Measurements from ENCODE around the gene TCOF1.

The TCOF1 gene

DNA sequence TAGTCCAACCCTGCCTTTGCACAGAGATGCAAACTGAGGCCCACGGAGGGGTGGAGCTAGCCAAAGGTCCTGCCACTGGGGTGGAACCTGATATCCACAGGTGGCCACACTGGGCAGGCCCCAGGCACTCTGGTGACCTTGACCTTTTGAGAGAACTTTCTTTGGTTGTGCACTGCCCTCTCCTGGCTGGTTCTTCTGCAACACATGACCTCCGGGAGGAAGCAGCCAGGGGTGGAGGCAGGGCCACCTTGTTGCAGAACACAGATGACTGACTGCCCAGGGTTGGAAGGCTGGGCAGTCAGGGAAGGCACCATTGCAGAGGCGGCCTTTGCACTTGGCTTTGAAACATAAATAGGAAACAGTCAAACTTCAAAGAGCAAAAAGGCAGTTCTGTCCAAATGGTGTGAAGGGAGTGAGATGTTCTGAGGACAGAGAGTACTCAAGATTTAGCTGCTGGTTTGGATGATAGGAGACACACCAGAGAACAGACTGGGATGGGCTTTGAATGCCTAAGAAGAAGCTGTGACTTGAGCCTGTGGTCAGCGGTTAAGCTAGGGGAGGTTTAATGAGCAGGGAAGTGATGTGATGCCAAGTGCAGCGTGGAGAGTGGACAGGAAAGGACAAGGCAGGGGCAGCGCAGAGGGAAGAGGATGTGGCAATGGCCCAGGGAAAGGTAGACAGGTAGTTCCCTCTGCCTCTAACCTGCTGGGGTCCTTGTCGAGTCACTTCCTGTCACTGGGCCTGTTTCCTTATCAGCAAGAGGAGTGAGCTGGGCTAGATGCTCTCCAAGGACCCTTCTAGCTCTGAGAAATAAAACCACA is 6.8 kb upstream of the TCOF1 start:
- DNase-seq (ENCODE audit: low read depth, low spot score) = peak; percentile 23

DNA sequence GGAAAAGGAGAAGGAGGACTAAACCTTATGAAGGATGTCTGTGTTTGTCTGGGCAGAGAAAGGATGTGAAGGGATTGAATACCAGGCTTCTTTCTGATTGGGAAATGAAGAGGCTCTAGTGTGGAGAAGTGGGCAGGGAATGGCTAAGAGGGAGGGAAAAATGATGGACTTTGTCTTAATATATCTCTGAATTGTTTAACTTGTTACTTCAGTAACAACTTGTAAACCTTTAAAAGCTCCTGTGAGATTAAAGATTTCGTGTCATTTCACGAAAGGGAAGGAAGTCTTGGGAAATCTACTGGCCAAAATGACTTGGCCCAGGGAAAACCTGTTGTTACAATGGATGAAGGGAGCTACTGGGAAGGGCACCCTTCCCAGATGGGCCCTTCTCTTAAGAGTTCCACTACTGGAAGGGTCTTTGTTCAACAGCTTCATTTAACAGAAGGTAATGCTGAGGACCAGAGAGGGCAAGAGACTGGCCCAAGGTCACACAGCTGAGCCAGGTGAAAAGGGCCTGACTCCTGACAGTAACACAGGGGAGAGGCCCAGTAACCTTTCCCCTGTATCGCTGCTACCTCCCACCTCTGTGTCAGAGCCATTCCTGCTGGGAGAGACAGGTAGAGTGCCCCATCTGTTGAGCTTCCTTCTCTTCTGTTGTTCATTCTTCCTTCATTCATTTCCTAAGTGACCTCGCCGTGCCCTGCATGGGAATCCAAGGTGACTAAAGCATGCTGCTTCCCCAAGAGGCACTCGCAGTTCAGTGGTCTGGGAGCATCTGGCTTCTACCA is 5.1 kb upstream of the TCOF1 start:
- DNase-seq (ENCODE audit: low read depth, low spot score) = no peak

DNA sequence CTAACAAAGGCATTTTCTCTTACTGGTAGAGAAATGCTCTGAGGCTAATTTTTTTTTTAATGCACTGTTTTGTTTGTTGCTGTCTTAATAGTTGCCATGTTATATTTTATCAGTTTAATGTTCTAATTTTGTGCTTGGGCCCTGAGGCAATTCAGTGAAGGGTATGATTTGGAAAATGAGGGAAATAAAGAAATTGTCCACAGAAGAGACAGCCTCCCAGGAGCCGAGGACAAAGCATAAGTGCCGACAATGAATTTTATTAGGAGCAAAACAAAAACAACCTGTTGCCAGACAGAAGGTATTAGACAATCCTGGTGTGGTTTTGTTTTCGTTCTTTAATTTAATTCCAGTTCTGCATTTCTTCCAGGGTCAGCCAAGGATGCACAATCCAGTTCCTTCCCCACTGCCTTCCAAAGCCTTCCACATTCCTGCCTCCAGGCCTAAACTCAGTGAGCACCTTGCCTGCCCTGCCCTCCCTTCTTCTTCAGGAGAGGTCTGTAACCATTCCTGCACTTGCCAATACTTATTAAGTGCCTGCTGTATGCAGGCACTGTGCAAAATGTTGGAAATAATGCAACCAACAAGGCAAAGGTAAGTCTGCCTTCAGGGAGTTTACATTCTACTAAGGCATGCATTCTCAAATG is 4.3 kb upstream of the TCOF1 start:
- no peak for DNase-seq (ENCODE audit: low read depth, low spot score)

DNA sequence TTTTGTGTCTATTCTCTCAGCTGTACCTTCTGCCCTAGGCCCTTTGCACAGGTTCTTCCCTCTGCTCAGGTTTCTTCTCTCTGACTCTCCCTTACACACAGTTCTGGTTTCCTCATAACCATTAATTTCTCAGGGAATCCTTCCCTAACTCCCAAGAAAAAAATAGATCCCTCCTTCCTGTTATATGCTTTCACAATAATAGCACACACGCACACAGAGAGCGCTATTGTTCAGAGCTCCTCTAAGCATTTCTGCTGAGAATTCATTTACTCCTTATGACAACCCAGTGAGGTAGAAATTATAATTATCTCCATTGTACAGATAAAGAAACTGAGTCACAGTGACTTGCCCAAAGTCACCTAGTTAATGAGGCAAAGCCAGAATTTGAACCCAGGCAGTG is 1.7 kb upstream of the TCOF1 start:
- DNase-seq (ENCODE audit: low read depth, low spot score) = no peak

DNA sequence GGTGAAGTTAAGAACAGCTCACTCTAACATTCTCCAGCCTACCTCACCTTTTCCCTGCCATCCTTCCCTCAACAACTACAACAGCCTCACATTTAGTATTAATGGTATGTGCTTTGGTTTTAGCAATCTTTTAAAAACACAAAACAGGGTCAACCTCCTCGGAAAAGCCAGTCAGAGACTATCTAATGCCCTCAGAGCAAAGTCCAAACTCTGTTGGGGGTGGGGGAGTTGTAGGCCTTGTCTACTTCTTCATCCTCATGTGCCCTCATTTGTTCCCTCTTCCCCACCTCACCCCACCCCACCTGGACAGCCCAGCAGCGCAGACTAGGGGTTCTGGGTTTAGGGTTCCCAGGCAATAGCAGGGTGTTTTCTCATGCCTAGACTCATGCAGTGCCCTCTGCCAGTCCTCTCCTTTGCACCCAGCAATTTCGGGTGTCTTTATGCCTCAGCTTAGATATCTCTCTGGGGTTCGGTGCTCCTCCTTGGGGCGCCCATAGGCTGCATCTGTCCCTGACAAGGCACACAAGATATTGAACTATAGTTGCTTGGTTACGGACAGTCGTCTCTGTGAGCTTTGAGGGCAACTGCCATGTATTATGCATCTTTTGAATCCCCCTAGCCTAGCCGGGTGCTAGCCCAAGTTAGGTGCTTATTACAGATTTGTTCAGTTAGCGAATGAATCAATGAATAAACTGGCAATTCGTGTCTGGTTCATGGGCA is 762 bp upstream of the TCOF1 start:
- no peak for DNase-seq (ENCODE audit: low read depth, low spot score)

DNA sequence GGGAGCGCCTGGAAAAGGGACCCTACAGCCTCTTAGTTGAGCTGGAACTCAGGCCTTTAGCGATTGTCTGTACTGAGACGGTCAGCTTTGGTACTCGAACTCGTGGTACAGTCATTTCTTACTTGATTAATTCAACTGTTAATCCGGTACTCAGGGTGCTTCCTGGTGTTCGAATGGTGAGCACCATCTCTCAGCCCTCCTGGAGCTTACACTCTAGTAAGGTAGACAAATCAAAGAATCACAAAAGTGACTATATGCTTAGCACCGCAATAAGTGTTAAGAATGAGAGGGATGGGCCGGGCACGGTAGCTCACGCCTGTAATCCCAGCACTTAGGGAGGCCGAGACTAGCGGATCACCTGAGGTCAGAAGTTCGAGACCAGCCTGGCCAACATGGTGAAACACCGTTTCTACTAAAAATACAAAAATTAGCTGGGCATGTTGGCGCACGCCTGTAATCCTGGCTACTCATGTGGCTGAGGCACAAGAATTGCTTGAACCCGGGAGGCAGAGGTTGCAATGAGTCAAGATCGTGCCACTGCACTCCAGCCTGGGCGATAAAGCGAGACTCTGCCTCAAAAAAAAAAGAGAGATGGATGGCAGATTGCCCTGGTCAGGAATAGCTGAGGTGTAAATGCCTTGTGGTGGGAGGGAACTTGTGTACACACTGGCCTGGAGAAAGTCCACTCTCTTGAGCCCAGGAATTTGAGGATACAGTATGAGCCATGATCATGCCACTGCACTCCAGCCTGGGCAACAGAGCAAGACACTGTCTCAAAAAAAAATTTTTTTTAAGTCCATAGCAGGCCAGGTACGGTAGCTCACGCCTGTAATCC is 981 bp downstream of the TCOF1 start:
- DNase-seq (ENCODE audit: low read depth, low spot score) = no peak

DNA sequence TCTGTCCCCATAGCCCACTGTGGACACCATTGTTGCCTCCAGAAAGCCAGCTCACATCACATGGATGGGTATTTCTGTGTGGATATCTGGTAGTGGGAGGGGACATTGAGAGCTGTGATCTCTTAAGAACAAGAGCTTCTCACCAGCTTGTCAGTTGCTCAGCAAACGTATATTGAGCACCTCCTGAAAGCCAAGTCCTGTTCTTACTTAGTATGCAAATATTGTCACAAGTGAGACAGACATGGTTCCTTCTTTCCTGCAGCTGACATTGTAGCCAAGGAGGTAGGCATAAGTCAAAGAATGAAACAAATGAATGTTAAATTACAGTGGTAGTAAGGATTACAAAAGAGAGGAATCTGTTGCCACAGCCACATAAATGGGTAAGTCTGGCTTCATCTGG is 3.8 kb downstream of the TCOF1 start:
- no peak for DNase-seq (ENCODE audit: low read depth, low spot score)

DNA sequence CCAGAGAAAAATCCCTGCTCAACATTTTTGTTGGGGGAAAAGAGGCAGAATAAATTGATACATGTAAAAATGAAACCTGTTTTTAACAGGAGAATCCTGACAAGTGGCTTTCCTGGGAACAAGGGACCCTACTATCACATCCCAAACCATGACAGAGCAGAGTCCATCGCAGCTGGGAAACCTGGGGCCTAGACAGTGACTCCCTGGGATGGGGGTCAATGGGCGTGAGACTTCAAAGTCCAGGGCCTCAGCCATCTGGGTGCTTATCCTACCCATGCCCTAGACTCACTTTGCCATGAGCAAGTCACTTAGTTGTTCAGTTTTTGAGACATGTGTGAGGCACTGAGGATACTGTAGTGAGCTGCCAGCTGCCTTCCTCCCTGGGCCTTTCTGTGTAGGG is 5.7 kb downstream of the TCOF1 start:
- no peak for DNase-seq (ENCODE audit: low read depth, low spot score)

DNA sequence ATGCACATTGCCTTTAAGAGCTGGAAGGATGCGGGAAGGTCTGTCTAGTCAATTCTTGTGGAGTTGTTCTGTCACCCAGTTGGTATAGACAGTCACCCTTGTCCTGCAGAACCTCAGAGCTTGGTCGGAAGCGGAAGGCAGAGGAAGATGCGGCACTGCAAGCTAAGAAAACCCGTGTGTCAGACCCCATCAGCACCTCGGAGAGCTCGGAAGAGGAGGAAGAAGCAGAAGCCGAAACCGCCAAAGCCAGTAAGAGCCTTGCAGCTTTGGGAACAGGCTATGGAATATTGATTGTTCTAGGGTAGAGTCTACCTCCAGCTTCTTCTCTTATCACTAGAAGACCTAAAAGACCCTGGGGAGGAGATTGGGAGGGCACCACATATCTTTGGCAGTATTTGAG is 6.5 kb downstream of the TCOF1 start:
- DNase-seq (ENCODE audit: low read depth, low spot score) = no peak

DNA sequence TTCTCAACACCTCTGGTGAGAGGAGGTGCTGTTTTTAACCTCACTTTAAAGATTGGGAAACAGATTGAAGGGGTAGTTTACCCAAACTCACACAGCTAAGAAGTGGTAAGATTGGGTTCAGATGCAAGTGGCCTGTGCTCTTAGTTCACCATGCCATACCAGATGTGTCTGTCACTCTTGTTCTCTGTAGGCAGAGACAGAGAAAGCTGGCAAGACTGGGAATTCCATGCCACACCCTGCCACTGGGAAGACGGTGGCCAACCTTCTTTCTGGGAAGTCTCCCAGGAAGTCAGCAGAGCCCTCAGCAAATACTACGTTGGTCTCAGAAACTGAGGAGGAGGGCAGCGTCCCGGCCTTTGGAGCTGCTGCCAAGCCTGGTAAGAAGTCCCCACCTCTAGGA is 11.0 kb downstream of the TCOF1 start:
- no peak for DNase-seq (ENCODE audit: low read depth, low spot score)

DNA sequence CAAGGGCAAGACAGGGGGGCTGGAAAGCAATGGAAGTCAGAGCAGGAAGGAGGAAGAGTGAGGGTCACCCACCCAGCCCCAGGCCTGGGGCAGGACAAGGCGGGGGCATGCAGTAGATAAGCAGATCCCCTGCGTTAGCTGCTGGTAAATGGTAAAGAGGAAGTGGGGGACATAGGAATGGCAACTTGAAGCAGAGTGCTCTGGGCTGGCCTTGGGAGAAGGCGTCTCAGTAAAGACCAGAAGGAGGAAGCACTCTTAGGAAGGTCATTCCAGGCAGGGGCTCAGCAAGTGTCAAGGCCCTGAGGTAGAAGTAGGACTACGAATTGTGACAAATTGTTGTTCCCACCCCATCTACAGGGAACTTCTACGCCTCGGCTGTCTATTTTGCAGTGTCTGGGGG is 15.1 kb downstream of the TCOF1 start:
- no peak for DNase-seq (ENCODE audit: low read depth, low spot score)

DNA sequence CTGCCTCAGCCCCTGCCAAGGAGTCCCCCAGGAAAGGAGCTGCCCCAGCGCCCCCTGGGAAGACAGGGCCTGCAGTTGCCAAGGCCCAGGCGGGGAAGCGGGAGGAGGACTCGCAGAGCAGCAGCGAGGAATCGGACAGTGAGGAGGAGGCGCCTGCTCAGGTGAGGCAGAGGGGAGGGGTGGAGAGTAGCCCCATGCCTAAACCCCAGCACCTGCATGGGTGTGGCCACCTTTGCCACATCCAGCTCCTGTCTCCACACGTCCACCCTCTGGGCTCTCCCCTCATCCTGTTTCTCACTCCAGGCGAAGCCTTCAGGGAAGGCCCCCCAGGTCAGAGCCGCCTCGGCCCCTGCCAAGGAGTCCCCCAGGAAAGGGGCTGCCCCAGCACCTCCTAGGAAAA is 17.2 kb downstream of the TCOF1 start:
- DNase-seq (ENCODE audit: low read depth, low spot score) = no peak

DNA sequence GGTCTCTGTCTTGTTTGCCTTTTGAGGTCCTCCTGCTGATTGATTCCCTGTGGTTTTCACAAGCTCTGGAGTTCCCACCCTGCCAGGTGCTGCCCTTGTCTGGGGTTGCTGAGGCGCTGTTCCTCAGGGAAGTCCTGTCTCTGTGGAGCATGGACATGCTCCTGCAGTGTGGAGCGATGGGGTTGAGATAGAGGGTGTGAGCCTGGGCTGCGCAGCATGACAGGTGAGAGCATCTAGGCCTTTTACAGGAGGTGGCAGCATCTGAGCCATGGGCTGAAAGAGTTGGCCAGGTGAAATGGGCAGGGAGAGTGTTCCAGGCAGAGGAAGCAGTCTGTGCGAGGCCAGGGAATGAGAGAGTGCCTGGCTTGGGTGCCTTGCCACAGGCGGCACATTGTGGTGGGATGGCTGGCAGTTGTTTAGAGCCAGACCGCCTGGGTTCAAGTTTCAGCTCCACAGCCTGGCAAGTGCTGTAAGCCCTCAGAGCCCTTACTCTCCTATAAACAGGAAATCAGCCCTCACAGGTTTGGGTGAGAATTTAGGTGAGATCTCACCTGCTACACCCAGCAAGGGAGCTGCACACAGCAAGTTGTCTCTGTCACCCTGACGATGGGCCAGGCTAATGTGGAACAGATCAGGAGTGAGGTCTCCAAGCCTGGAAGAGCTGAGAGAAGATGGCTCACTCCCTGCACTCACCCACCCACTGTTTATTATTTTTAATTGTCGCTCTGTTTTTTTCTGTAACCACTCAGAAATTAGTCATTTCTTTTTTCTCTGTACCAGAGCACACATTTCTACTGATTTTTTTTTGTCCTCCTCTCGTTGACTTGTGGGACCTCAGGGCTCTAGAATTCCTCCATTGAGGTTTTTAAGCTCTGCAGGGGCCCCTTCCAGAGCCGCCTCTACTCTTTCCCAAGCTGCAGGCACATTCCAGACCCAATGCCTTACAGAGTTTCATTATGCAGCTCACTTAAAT is 19.6 kb downstream of the TCOF1 start:
- DNase-seq (ENCODE audit: low read depth, low spot score) = peak; percentile 51

DNA sequence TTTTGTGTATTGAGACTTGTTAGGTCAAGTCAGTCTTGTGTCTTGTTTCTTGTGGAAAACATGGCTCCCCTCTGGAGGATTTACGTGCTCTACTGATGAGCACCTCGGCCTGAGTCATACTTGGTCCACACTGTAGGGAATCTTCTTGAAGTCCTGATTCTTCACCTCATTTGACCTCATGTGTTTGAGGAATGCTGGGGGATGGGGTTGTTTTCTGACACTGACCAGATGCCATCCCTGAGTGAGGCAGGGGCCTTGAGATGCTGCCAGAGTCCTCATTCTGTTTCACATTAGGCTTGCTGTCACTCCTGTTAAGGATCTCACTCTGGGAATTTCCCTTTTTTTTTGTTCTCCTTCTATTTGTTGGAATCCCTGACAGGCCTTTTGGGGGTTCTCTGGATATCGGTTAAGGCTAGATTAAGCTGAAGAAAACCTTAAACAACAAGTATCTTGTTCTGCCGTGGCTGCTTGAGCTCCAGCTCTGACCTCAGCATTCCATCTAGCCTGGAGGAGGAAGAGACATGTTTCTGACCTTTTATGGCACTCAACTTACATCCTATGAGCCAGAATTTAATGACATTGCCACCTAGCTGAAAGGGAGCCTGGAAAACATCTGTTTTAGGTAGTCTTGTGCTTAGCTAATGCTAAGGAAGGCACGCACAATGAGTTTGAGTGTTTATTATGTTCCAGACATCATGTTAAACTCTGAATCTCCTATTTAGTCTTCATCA is 20.6 kb downstream of the TCOF1 start:
- peak; percentile 85 for DNase-seq (ENCODE audit: low read depth, low spot score)

DNA sequence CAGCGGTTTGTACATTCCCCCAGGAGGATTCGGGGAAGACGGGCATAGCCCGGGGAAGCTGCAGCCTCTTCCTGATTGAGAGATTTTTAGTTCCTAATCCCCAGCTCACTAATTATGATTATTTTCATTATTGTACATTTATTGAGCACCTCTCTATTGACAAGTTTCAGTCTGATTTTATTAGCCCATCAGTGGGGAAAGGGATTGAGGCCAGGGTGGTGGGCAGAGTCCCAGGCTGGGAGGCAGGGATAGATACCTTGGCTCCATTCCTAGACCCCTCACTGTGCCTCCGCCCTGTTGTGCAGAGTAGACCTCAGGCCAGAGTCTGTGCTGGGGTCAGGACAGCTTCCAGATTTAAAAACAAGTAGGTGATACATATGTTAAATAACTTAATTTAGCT is 27.2 kb downstream of the TCOF1 start:
- no peak for DNase-seq (ENCODE audit: low read depth, low spot score)

DNA sequence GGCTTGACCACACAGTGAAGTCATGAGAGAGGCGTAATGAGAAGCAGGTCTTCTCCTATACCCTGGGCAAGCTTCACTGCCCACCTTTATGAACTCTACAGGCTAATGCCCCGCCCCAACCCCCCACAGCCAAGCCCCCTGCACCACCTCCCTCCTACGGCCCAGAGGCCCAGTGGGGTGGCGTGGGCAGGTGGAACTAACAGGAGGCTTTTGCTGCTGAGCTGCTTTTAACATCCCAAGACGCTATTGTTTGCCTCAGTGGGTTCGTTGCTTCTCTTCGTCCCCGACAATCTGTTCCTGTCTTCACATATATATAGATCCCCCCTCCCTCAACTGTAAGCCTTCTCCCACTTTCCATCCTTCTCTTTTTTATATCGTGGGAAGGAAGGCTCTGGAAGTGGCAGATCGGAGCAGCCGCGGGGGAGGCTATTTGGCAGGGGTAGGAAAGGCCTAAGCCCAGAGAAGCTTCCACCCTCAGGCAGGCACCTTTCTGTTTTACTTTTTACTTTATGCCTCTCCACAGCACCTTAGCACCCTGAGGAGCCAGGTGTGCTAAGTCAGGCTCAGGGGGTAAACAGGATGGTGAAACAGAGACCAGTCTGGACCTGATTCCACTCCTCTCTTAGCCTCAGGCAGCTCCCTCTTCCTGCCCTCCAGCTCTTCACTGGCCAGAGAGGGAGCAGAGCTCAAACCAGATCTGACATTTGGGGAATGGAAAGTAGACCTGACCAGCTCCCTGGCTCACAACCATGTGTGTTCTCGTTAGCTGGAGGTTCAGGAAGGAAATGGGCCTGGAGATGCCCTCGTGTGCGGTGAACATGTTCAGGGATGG is 28.7 kb downstream of the TCOF1 start:
- DNase-seq (ENCODE audit: low read depth, low spot score) = no peak

DNA sequence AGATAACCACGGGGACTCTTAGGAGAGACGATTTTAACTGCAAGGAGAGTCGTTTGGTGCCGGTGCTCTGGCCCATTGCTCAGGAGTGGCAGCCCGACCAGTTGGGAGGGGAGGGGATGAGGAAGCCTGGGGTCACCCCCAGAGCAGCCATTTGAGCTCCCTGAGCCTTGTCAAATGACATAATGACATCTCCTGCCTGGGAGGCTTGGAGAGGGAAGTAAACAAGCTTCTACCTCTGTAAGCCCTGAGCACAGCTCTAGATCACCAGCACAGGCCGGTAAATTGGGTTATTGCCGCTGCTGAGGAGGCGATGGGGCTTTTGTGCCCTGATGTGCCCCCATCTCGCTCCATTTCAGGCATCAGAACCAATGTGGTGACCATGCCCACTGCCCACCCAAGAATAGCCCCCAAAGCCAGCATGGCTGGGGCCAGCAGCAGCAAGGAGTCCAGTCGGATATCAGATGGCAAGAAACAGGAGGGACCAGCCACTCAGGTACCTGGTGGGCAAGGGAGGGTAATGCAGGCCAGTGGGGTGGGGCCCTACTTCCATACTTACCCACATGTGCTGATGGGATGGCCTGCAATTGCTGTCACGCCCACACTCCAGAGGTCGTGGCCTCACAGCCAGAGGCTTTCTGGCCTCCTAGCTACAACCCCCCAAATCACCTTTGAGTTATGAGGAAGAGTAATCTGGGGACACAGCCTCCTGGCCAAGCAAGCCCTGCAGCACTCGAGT is 32.2 kb downstream of the TCOF1 start:
- DNase-seq (ENCODE audit: low read depth, low spot score) = no peak
